ENCODE results near the gene PIAS2. TPM values are rescaled to one million over a fixed set of nuclear protein-coding genes. Genes with fewer than 3 reads are reported as not detected.

The PIAS2 gene
- total and polyA plus RNA-seq, 4 donors = 5.6 to 17.2 (median 9.2) TPM

- no peak for TF ChIP-seq HNF4G (IDR thresholded peaks at IDR 0.05)
- TF ChIP-seq REST (IDR thresholded peaks at IDR 0.05) = no peak
Observed at GRCh38 chr18:46756559-46757201, 160.6 kb downstream of the PIAS2 start, which contains the start of gene ST8SIA5 (continued).

- Histone ChIP-seq H3K27me3 (ENCODE audit: control insufficient read depth in 4 of 4, insufficient read depth in 4 of 4, low read length in 3 of 4) (peaks cover 0 to 11% (median 9%) of the 10 kb centered on the region in 4 donors), H3K36me3 (ENCODE audit: control insufficient read depth in 4 of 4, insufficient read depth in 3 of 4, low read depth in 1 of 4, low read length in 3 of 4) (no peaks in the 10 kb centered on the region), H3K9ac (ENCODE audit: low read depth in 1 of 2, low read length in 2 of 2) (no peak overlapping the region), H3K27ac (ENCODE audit: low read depth in 1 of 2, low read length in 2 of 2) (no peak overlapping the region), H3K9me3 (ENCODE audit: control insufficient read depth in 4 of 4, low read length in 3 of 4) (no peaks in the 10 kb centered on the region), H3K4me1 (ENCODE audit: control insufficient read depth in 4 of 4, insufficient read depth in 4 of 4, low read length in 3 of 4) (peaks cover 0 to 25% (median 8%) of the 10 kb centered on the region in 4 donors), H3K4me3 (ENCODE audit: low read depth in 1 of 3, low read length in 3 of 3) (no peak overlapping the region)
- no peak for DNase-seq (ENCODE audit: low spot score)
- TF ChIP-seq ZBTB33 (IDR thresholded peaks at IDR 0.05) (no peak), MAX (IDR thresholded peaks at IDR 0.05) (no peak), JUND (IDR thresholded peaks at IDR 0.05) (no peak), NR2F2 (IDR thresholded peaks at IDR 0.05) (no peak), HNF4A (conservative IDR thresholded peaks at IDR 0.05) (no peak), YY1 (IDR thresholded peaks at IDR 0.05) (no peak), CTCF (IDR thresholded peaks at IDR 0.05; ENCODE audit: low read depth, low read length, missing input control) (no peak), SP1 (IDR thresholded peaks at IDR 0.05) (no peak), HNF4G (IDR thresholded peaks at IDR 0.05) (no peak), RXRA (IDR thresholded peaks at IDR 0.05) (no peak)
- 9% methylated on average over 41 of the region's 41 CpGs for WGBS
Observed at GRCh38 chr18:46756025-46756558, 161.2 kb downstream of the PIAS2 start.

All from liver (tissue), 9 donors.